Gastrocnemius medialis (tissue), 4 donors: ENCODE data around the gene PRKG1. TPM values are rescaled to one million over a fixed set of nuclear protein-coding genes. Genes with fewer than 3 reads are reported as not detected.
A peak's percentile ranks its signal among the peaks of the same experiment; 100 is the strongest.

Experiments used
- ATAC-seq, 2 donors: fragments of 150-250 bp; one replicate each; pipeline ENCODE4 v1.9.1; 2016
- DNase-seq, 2 donors: peaks; one replicate each; pipeline ENCODE4 v3.0.0-alpha.2; 2019
- H3K27ac ChIP-seq, 4 donors: fragments of 200-600 bp; sonication (generic); 1 replicate in 1 of 4; 2 replicates in 3 of 4; pipeline ENCODE4 v1.5.1; 2016 to 2018; ENCODE audit warnings: mild to moderate bottlenecking in 2 of 4, moderate library complexity in 1 of 4
- H3K27me3 ChIP-seq, 3 donors: fragments of 200-600 bp; sonication (generic) in 2 of 3; 1 replicate in 1 of 3; 2 replicates in 2 of 3; pipeline versions ENCODE4 v1.5.1 to v1.6.0; 2016 to 2019; ENCODE audit warnings: mild to moderate bottlenecking in 1 of 3, moderate library complexity in 1 of 3
- H3K36me3 ChIP-seq, 2 donors: fragments of 200-600 bp; sonication (generic) in 1 of 2; one replicate each; pipeline ENCODE4 v1.5.1; 2017 to 2018
- H3K4me1 ChIP-seq, 2 donors: fragments of 200-600 bp; sonication (generic) in 1 of 2; one replicate each; pipeline ENCODE4 v1.5.1; 2016 to 2017; ENCODE audit warnings: mild to moderate bottlenecking in 2 of 2
- H3K4me3 ChIP-seq, 4 donors: fragments of 200-600 bp; sonication (generic) in 3 of 4; 1 replicate in 1 of 4; 2 replicates in 3 of 4; pipeline ENCODE4 v1.5.1; 2016 to 2019; ENCODE audit warnings: mild to moderate bottlenecking in 2 of 4
- H3K9me3 ChIP-seq, 3 donors: fragments of 200-600 bp; sonication (generic) in 2 of 3; 1 replicate in 1 of 3; 2 replicates in 2 of 3; pipeline ENCODE4 v1.5.1; 2016 to 2019
- POLR2A ChIP-seq, 2 donors: fragments of 450-650 bp; IDR thresholded peaks; one replicate each; pipeline ENCODE4 v1.6.1; 2017; ENCODE audit warnings: antibody characterized with exemption in 2 of 2, mild to moderate bottlenecking in 2 of 2, moderate library complexity in 2 of 2
- in situ Hi-C, 4 donors: fragments of 200-750 bp; cut with MboI; loops; one replicate each; pipeline versions ENCODE4 v1.15.0 to v1.8.0; 2017; ENCODE audit warnings: low sequenced_read_pairs in 4 of 4
- intact Hi-C: fragments of 100-400 bp; cut with DNase I; formaldehyde crosslinking; loops from one replicate; pipeline ENCODE4 v1.15.1; 2023; ENCODE audit warnings: low total_unique reads
- total RNA-seq, 4 donors: library from RNA; depleted of rRNA; stranded (reverse); fragments of >200 nt; gene quantifications; one replicate each; pipeline versions ENCODE4 v1.1.0 to v1.2.3, GENCODE V29; 2016
- TF ChIP-seq, protein P1 (sequence below), 5 experiments: fragments of 450-650 bp in 3 of 5; fragments of 200-600 bp in 2 of 5; sonication (generic) in 2 of 5; IDR thresholded peaks in 4 of 5; conservative IDR thresholded peaks in 1 of 5; 1 replicate in 4 of 5; 2 replicates in 1 of 5; pipeline ENCODE4 v1.5.1; 2016 to 2019; ENCODE audit warnings: antibody characterized with exemption in 5 of 5, mild to moderate bottlenecking in 3 of 5, moderate library complexity in 3 of 5

The PRKG1 gene
- total RNA-seq, 4 donors from 2014 or later, result 10.4 to 39.4 (median 25.1) TPM

DNA sequence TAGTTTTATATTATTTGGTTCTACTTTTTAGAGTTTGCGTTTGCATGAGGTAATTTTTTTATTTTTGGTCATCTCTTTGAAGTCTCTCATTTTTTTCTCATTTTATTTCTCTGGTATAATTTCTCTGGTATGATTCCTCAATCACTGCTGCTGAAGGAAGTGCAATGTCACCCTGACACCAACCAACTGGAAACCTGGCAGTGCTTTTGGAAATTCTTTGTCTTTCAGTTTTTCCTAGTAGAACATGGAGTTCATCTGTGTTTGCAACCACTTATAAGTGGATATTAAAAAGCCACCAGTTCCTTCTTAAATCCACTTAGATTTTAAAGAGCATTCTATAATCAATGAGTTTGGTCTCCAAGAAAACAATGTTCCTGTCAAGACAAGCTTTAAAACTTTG is 291.8 kb downstream of the PRKG1 start:
- Histone ChIP-seq H3K4me1 (peaks cover 0 to 19% of the 10 kb centered on the region in 2 donors), H3K9me3 (no peaks in the 10 kb centered on the region), H3K36me3 (no peaks in the 10 kb centered on the region), H3K4me3 (no peak overlapping the region), H3K27me3 (no peaks in the 10 kb centered on the region), H3K27ac (no peak overlapping the region)
- in situ Hi-C loops (no loop called here), intact Hi-C loops (no loop called here)
- TF ChIP-seq, protein P1, sequence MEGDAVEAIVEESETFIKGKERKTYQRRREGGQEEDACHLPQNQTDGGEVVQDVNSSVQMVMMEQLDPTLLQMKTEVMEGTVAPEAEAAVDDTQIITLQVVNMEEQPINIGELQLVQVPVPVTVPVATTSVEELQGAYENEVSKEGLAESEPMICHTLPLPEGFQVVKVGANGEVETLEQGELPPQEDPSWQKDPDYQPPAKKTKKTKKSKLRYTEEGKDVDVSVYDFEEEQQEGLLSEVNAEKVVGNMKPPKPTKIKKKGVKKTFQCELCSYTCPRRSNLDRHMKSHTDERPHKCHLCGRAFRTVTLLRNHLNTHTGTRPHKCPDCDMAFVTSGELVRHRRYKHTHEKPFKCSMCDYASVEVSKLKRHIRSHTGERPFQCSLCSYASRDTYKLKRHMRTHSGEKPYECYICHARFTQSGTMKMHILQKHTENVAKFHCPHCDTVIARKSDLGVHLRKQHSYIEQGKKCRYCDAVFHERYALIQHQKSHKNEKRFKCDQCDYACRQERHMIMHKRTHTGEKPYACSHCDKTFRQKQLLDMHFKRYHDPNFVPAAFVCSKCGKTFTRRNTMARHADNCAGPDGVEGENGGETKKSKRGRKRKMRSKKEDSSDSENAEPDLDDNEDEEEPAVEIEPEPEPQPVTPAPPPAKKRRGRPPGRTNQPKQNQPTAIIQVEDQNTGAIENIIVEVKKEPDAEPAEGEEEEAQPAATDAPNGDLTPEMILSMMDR (IDR thresholded peaks at IDR 0.05 in 4 of 5, conservative IDR thresholded peaks at IDR 0.05 in 1 of 5), result no peak
- no peak for TF ChIP-seq POLR2A (IDR thresholded peaks at IDR 0.05)
- ATAC-seq, result no peak
- no peak for DNase-seq

DNA sequence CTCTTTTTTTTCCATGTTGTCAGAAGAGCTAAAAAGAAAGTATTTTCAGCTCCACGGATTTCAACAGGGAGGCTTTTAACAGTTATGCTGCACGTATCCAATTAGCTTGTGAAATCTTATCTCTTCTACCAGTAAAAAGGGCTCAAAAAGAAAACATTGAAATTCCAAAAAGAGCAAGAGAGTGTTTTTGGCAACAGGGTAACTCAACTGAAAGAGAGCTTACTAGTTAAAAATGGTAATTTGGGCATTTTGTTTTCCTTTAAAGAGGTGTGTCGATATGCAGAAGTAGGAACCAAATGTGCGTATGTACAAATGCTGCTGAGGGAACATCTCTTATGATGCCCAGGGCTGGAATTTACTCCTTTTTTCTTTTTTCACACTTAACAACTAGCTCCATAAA is 292.8 kb downstream of the PRKG1 start:
- intact Hi-C loops (no loop called here), in situ Hi-C loops (no loop called here)
- ATAC-seq, result no peak
- TF ChIP-seq POLR2A (IDR thresholded peaks at IDR 0.05), result no peak
- Histone ChIP-seq H3K4me1 (peaks cover 0 to 19% of the 10 kb centered on the region in 2 donors), H3K4me3 (peak overlapping the region in 2 of 4 donors; percentile 1 to 6), H3K27ac (peak overlapping the region in 1 of 4 donors; percentile 19), H3K27me3 (no peaks in the 10 kb centered on the region), H3K9me3 (no peaks in the 10 kb centered on the region), H3K36me3 (no peaks in the 10 kb centered on the region)
- DNase-seq, result no peak

DNA sequence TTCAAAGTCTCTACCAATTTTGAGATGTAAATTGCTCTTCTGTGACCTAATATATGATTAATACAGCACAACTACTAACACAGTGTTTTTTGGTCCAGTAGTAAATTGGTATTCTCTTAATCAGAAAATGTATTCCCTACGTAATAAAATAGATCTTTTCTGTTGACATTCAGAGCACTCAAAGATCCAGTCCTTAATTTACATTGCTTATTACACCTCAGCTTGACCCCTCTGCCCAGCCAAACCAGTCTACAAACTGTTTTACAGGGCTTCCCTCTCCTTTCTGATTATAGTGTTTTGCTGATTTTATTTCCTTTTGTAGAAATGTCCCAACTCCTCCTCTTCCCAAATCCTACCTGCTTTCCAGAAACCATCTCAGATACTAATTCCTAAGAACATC is 293.4 kb downstream of the PRKG1 start:
- Histone ChIP-seq H3K27me3 (no peaks in the 10 kb centered on the region), H3K27ac (no peak overlapping the region), H3K4me1 (peaks cover 0 to 19% of the 10 kb centered on the region in 2 donors), H3K4me3 (no peak overlapping the region), H3K9me3 (no peaks in the 10 kb centered on the region), H3K36me3 (no peaks in the 10 kb centered on the region)
- no peak for TF ChIP-seq POLR2A (IDR thresholded peaks at IDR 0.05)
- TF ChIP-seq, protein P1 (IDR thresholded peaks at IDR 0.05 in 4 of 5, conservative IDR thresholded peaks at IDR 0.05 in 1 of 5), result no peak
- in situ Hi-C loops (no loop called here), intact Hi-C loops (no loop called here)
- DNase-seq (no peak), ATAC-seq (no peak)

DNA sequence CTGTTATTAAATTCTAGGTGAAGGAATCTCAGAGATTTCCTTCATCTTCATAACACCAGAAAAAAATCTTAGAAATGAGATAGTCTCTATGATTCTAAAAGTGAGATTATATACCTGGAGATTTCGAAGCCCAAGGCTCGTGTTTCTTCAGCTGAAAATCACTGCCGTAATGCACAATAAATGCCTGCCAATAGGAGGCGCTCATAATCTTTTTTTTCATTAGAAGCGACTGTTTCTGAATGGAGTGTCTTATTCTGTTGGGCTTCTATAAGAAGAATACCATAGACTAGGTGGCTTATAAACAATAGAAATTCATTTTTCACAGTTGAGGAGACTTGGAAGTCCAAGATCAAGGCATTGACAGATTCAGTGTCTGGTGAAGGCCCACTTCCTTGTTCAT is 294.7 kb downstream of the PRKG1 start:
- no peak overlapping the region for H3K4me3 ChIP-seq
- no peak overlapping the region for H3K27ac ChIP-seq
- ATAC-seq (no peak), DNase-seq (no peak)
- no peaks in the 10 kb centered on the region for H3K36me3 ChIP-seq
- in situ Hi-C loops (no loop called here), intact Hi-C loops (no loop called here)
- no peaks in the 10 kb centered on the region for H3K27me3 ChIP-seq
- H3K9me3 ChIP-seq, result no peaks in the 10 kb centered on the region
- TF ChIP-seq POLR2A (IDR thresholded peaks at IDR 0.05), result no peak
- TF ChIP-seq, protein P1 (IDR thresholded peaks at IDR 0.05 in 4 of 5, conservative IDR thresholded peaks at IDR 0.05 in 1 of 5), result no peak
- peaks cover 0 to 19% of the 10 kb centered on the region in 2 donors for H3K4me1 ChIP-seq

DNA sequence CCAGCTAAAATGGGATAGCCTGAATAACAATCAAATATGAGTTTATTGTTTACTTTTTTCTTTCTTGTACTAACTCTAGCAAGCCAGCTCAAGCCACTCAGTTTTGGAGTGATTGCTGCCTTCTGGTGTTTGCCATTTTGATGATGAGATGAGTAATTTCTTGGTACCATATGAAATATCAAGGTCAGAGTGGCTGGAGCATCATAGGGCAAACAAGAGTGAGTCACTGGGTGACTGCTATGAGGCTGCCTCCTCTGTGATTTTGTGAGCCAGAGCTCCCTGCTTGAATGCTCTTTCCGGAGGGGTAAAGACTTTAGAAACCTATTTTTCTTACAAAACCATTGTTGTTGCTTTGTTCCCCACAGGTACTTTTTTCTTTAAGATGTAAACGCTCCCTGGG is 295.6 kb downstream of the PRKG1 start:
- intact Hi-C loops, result no loop called here
- Histone ChIP-seq H3K4me1 (peaks cover 0 to 19% of the 10 kb centered on the region in 2 donors), H3K36me3 (no peaks in the 10 kb centered on the region), H3K9me3 (no peaks in the 10 kb centered on the region), H3K4me3 (no peak overlapping the region), H3K27me3 (no peaks in the 10 kb centered on the region), H3K27ac (no peak overlapping the region)
- ATAC-seq (no peak), DNase-seq (no peak)
- TF ChIP-seq POLR2A (IDR thresholded peaks at IDR 0.05), result no peak
- TF ChIP-seq, protein P1 (IDR thresholded peaks at IDR 0.05 in 4 of 5, conservative IDR thresholded peaks at IDR 0.05 in 1 of 5), result no peak
- in situ Hi-C loops, result no loop called here
